HG03066 (cell line): ENCODE results near the gene H1-8.

Source experiments
- ATAC-seq: cut with Tn5 transposase; IDR thresholded peaks from one replicate; pipeline ENCODE4 v1.9.1; 2021; ENCODE audit warnings: low read depth; ENCODE audit not compliant: unreplicated experiment

Gene H1-8

DNA sequence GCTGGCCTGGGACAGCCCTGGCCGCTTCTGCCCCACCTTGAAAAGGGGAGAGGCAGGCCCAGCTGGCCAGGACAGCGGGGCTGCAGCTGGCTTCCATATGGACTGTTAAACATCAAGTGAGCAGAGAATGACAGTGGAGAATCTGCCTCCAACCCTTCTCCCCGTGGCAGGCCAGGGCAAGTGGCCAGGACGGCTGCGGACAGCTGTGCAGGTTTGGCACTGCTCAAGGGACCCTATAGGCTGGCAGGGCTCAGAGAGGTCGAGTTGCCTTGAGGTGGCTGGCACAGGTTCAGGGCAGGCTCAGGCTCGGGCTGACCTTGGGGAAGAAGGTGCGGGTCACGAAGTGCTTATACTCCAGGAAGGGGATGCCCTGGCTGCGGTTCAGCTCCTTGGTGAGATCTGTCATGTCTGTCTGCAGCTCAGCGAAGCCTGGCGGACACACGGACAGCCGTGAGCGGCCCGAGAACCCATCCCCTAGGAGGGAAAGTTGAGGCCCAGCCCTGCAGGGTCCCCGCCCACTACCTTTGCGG lies 24.3 kb downstream of the H1-8 start:
- ATAC-seq, result no peak

DNA sequence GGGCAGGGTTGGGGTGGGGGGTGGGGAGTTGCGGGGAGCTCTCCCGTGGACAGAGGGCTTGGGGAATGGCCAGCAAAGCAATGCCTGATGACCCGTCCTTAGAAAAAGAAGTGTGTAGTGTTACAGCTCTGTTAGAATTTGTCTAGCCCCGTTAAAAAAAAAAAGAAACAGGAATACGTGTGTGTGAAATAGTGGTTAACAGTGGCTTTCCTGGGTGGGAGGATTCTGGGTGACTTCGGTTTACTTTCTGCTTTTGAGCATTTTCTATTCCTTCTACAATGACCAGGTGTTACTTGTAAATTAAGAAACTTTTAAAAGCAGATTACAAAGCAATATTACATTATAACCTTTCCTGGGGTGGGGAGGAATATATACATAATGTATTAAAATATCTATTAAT lies 25.0 kb downstream of the H1-8 start:
- no peak for ATAC-seq

DNA sequence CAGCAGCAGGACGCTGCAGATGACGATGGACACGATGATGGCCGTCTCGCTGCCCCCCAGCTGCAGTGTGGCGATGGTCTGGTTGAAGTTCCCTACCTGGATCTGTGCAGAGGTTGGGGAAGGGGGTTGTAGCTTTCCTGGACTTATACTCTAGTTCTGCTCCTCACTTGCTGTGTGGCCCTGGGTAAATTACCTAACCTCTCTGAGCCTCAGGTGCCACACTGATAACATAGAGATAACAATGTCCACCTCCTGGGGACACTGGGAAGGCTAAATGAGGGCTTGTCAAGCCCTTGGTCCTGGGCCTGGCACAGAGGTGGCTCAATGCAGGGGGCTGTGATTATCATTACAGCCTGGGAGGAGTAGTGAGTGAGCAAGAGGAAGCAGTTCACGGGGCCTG lies 26.9 kb downstream of the H1-8 start:
- no peak for ATAC-seq

DNA sequence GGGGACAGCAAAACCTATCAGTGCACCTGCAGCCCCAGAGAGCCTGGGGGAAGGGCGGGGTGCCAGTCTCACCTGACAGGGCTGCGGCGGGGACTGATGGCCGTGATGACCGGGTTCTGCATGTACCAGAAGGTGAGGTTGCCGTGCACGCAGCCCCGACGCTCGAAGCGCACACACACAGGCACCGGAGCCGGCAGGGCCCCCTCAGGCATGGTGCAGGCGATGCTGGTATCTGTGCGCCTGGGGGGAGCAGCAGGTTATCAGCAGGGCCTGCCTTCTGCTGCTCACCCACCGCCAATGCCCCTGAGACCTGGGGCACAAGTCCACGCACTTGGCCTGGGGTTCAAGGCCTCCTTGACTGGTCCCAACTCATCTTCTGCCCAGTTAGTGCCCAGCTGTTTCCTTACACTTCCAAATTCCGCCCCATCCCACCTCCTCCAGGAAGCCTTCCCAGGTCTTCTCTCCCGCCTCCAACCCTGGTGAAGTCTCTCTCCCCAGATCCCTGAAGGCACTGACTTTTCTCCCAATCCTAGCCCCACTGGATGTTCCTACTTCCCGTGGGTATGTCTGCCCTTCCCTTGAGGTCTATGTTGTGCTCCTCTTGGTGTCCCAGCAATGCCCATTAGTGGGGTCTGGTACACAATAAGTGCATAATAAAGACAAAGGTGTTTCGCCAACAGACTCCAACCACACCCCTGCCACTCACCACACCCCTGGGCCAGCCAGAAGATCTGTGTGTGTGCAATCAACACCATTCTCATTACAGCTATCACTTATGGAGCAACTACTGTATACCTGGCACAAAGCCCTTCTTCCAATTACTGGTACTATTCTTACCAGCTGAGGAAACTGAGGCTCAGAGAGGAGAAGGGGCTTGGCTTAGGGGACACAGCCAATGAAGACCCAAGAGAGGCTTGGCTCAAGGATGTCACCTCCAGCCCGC lies 28.9 kb downstream of the H1-8 start:
- ATAC-seq, result no peak

DNA sequence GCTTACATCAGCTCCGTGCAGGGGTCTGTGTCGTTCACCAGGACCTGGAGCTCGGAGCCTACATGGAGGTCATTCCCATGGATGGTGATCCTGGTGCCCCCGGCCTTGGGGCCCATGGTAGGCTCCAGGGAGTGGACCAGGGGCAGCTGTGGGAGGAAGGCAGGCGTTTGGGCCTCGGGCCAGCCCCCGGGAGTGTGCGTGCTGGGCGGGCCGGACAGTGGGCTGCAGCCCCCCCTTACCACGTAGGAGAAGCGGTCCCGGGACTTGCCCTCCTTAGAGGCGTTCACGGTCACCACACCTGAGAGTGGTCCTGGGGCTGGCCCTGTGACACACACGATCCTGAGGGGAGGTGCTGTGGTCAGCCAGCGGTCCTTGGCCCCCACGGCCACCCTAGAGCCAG lies 29.6 kb downstream of the H1-8 start:
- ATAC-seq, result no peak

DNA sequence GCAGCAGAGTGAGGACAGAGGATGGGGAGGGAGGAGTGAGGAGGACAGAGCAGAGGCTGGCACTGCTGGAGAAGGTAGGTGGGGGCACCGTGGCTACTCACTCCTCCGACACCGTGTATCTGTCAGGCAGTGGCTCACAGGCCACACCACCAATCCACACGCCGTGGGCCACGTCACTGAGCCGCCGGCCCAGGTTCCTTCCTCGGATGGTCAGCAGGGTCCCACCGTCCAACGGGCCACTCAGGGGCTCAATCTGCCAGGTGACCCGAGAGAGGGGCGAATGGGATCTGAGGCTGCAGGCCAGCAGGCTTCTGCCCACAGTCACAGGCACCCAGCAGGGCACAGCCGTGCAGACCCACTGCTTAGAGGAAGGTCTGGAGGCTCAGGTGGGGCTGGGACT lies 30.5 kb downstream of the H1-8 start:
- no peak for ATAC-seq

DNA sequence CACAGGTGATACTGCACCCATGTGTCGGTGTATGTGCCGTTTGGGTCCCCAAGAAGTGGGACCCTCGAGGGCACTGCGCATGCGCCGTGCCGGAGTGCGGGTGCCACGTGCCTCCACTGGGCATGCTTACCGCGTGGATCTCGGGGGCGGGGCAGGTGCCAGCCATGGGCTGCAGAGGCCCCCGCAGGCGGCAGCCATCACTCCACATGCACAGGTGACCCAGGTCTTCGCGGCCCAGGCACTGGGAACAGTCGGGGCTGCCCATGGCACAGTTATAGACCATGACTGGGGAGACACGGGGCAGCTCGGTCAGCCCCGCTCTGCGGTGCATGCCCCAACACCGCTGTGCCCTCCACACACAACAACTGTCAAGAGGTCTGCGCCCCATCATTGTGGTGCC lies 31.2 kb downstream of the H1-8 start:
- ATAC-seq, result no peak

DNA sequence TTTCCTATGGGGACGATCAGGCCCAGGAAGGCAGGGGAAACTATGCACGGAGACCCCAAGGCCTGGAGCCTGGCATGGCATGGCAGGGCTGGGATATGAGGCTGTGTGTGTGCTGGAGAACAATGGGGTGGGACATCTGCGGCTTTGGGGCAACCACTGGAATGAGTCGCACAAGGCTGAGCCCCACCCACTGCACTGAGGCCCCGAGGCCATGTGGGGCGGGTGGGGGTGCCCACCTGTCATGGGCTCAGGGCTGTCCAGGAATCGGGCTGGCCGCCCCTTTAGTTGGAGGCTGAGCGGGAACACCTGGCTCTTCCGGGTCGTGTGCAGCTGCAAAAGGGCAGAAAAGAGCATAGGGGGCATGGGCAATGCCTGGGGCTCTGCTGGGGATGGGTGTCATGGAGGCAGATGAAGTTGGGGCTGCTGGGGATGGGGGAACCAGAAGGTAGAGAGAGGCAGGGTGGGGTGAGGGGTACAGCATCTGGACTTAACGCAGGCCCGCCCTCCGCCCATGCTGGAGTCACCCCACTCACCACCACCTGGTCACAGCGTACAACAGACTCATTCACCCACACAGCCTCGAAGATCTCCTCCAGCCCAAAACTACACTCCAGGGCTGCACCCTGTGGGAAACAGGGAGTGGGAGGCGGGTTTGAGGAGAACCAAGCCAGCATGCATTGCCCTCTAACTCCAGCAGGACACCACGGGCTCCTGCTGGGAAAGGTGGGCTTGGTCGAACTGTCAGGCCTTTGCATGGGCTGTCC lies 32.4 kb downstream of the H1-8 start:
- no peak for ATAC-seq

DNA sequence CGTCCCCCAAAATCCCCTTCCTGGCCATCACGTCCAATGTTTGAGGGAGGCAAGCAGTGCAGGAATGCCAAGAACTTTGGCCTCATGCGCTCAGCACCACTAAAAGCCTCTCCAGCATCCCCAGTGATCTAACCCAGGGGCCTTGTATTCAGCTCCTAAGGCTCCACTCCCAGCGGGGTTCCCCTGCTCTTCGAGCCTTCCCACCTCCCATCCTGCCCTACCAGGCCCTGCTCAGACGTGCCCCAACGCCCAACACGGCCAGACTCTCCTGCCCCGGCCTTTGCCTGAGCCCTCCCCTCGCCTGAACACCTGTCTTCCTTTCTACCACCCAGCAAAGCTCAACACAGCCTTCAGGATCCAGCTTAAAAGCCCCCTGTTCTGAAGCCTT lies 33.0 kb downstream of the H1-8 start:
- ATAC-seq, result no peak

DNA sequence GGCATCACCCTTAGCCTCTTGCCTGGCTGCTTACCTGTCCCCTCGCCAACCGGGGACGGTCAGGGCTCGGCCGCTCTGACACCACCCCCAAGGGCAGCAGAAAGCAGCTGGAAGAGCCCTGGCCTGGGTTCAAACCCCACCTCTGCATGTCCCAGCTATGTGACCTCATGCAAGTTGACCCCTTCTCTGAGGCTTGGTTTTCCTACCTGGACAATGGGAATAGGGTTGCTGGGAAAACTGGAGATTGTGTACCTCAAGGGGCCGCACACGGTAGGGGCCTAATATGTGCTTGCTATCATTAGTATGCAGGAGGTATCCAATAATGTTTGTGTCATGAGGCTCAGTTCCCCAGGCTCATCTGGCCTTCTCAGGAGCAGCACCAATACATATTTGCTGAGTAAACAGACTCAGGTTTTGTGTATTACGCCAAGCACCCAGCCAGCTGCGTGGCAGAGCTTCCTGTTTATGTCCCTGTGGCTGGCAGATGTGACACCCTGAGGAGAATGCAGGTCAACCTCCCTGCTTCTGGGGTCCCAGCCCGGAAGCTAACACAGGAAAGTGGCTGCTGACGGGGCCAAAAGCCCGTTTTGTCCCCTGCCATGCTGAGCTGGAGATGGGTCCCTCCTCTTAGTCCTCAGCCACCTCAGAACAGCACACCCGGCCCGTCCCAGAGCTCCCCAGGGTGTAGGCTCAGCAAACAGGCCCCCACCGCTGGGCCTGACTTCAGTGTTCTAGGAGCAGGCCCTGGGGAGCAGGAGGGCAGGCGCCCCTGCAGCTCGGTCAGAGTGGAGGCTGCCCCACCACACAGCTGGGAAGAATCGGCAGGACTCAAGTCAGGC lies 33.8 kb downstream of the H1-8 start:
- no peak for ATAC-seq

DNA sequence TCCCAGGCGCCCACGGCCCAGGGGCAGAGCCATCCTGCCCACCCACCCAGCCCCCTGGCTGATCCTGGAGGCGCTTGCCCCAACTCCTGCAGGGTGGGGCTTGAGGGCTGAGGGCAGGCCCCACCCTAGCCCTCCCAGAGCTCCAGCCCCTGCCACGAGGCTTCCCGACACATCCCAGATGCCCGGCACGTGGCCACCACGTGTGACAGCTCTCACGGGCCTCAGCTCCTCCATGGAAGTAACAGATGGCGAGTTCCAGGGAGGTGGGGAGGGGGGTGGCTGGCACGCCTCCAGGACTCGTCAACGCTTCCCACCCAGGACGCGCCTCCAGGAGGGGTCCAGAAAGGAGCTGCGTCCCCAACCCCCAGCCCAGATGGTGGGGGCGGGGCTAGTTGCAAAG lies 34.4 kb downstream of the H1-8 start:
- ATAC-seq, result no peak

DNA sequence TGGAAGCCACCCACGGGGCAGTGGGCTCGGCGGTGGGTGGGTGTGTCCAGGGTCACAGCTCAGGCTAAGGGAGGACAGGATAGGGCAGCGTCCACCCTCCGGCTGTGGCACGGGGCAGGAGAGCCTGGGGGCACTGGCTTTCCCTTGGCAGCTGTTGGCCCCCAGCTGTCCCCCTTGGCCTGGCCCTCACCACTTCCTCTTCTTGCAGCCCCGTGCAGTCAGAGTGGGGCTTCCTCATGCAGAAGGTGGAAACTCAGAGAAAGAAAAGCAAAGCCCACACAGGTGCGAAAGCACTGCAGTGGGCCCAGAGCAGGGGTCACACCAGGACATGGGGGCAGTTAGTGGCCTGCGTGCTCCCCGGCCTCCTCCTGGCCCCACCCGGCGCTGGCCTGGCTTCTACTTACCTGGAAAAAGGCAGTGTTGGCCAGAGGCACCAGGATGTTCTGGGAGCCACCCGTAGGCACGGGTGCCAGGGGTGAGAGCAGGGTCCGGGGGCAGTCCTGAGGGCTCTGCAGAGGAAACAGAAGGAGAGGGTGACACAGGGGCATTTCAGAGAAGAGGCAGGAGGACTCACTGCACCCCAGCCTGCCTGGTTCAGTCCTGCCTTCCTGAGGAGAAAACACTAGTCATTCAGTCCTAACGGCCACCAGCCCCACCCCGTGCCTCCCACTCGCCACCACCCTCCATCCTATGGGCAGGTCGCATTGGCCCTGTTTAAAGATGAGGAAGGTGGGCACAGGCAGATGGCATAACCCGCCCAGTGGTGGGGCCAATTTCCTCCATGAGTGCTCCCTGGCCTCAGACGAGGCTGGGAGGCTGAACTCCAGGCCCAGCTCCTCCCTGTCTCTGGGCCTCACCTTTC lies 35.2 kb downstream of the H1-8 start:
- ATAC-seq, result peak; percentile 68

DNA sequence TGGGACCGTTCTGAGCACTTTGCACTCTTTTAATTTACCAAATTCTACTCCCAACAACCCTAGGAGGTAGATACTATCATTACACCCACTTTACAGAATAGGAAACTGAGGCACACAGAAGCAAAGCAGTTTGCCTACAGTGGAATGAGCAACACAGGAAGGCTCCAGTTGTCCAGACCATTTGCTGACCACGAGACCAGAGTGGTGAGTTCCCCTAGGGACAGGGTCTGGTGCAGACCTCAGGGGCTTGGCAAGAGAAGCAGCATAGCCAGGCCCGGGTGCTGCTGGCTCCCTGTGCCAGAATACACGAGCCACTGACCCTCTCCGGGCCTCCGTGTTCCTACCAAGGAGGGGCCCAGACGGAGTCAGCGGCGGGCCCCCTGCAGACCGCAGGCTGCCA lies 37.0 kb downstream of the H1-8 start:
- no peak for ATAC-seq

DNA sequence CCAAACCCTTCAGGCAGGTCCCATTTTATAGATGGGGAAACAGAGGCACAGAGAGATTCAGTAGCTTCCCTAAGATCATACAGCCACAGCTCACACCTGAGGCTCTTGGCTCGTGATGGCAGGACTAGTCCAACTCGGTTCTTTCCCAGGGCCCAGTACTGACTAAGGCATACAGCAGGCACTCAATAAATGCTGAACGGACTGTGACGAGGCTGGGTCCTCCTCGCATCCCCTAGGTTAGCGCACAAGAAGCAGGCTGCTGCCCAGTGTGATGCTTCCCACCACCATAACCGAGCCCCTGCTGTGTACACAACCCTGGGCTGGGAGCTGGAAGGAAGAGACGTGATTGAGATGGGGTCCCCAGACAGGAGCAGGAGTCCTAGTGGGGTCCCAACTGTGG lies 38.6 kb downstream of the H1-8 start:
- ATAC-seq, result no peak

DNA sequence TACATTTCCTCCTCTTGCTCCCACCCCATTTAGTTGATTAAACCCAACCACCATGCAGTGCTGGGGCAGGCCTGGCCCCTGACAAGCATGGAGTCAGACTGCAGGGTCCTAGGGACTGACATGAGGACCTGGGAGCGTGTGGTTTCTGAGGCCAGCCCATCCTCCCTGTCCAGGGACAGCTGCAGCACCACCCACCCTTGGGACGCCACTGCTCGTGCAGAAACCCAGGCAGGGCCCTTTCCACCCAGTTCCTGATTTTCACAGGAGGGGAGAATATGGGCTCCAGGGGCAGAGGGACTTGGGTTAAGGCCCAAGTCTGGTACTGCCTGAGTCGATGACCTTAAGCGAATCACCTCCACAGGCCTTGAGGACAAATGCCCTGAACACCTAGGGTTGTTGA lies 39.8 kb downstream of the H1-8 start:
- no peak for ATAC-seq

DNA sequence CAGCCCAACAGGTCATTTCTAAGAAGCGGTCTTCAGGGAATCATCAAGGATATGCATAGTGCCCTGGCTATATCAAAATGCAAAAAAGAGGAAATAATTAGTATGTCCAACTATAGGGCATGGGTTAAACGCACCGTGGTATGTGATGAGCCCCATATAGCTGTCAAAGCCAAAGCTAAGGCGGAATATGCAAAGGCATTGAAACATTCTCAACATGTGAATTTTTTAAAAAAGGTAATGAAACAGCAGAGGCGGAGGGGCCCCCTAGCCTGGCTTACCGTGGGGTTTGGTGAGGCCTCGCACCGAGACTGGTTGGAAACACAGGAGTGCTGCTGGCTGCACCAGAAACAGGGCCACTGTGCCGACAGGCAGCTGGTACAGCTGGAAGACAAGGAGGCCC lies 40.3 kb downstream of the H1-8 start:
- no peak for ATAC-seq

DNA sequence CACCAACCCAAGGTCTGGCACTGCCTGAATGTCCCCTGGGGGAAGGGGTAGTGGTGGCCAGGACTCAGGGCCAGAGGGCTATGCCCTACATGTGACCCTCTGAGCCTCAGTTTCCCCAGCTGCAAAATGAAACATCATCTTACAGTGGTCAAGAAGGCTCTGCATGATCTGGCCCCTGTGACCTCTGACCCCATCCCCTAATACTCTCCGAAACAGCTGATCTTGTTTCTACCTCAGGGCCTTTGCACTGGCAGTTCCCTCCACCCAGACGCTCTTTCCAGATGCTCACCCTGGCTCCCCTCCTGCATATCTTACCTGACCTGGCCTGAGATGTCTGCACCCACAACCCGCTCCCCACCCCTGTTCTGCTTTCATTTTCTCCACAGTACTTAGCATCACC lies 41.7 kb downstream of the H1-8 start:
- ATAC-seq, result no peak

DNA sequence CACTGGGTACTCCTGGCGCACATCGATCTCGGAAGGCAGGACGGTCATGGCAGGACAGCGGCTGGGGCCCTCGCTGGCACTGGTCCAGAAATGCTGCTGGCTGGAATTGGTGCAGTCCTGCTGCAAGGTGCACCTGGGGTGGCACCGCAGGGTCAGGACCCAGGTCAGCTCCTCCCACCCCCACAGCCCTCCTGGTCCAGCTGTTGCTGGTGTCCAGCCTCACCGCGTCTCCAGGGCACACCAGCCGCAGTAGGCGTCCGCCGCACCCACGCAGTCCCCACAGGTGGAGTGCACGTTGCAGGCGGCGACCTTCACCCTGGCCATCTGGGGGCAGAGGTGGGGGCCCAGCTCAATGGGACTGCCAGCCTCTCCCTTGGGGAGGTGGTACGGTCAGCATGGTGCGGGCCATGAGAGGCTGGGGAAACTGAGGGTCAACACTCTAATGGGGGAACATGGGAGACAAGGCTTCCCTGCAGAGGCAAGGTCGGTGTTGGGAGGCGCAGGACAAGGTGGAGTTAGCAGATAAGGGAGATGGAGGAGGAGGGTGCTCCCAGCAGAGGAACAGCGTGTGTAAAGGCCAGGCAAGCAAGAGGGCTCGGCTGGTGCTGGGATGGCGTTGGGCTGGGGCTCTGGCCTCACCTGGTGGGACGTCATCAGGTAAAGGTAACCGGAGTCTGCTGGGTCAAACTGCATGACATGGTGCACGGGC lies 43.1 kb downstream of the H1-8 start:
- no peak for ATAC-seq

DNA sequence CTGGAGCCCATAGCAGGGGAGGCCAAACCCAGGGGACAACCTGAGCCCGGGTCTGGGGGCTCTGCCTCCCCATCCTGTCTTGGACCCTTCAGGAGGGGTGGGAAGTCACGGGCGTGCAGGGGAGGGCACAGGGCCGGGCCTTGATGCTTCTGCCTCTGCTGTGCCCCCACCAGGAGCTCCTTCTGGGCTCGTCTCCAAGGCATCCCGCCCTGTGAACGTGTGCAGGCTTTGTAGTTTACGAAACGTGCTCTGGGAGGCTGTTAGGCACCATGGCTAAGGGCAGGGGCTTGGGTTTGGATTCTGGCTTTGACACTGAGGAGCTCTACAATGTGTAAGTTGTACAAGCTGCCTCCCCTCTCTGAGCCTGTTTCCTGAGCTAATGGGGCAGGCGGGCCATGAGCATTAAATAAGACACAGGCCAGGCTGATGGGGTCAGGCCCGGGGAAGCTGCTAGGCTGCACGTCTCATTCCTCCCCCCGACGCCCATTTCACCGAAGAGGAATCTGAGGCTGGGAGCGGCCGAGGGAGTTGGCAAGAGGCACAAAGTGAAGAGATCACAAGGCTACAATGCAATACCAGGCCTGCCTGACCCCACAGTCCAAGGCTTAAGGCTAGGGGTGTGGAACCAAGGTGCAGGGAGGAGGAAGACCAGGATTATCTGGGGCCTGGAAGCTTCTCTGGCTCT lies 43.9 kb downstream of the H1-8 start:
- ATAC-seq, result no peak
